A172 (cell line): ENCODE measurements around the gene IRF9. TPM values are rescaled to one million over a fixed set of nuclear protein-coding genes. Genes with fewer than 3 reads are reported as not detected.

ENCODE experiments used
- total RNA-seq: library from RNA; depleted of rRNA; stranded (reverse); fragments of >200 nt; shearing (Covaris generic); gene quantifications from 2 replicates; pipeline ENCODE4 v1.2.3, GENCODE V29; 2014; rRNA removed

IRF9 gene
- total RNA-seq, 1 experiment from 2014 or later = 20.8 TPM

Other genes with a start within 250 kb of the IRF9 start
- 29.5 and 32.3 TPM in 2 replicates for gene DHRS4, start 207.5 kb upstream of the IRF9 start, total RNA-seq
- 6.9 TPM in 2 replicates for gene DHRS4L2, start 172.3 kb upstream of the IRF9 start, total RNA-seq
- gene CARMIL3, start 109.3 kb upstream of the IRF9 start, total RNA-seq = 0.02 and 0.05 TPM in 2 replicates
- not detected in 2 replicates for gene CPNE6, start 89.7 kb upstream of the IRF9 start, total RNA-seq
- 2.0 and 4.4 TPM in 2 replicates for gene PCK2, start 67.0 kb upstream of the IRF9 start, total RNA-seq
- 32.4 and 63.4 TPM in 2 replicates for gene DCAF11, start 46.5 kb upstream of the IRF9 start, total RNA-seq
- gene NRL, start 46.3 kb upstream of the IRF9 start, total RNA-seq = 0.72 TPM in 1 of 2 replicates, not detected in the other
- not detected in 2 replicates for gene FITM1, start 30.6 kb upstream of the IRF9 start, total RNA-seq
- gene PSME1, start 25.1 kb upstream of the IRF9 start, total RNA-seq = 163 TPM in 2 replicates
- 11.3 and 15.2 TPM in 2 replicates for gene EMC9, start 19.7 kb upstream of the IRF9 start, total RNA-seq
- gene PSME2, start 14.7 kb upstream of the IRF9 start, total RNA-seq = 102 and 126 TPM in 2 replicates
- gene RNF31, start 13.8 kb upstream of the IRF9 start, total RNA-seq = 30.6 and 32.1 TPM in 2 replicates
- 0.91 TPM in 1 of 2 replicates, not detected in the other for gene REC8, start 10.8 kb downstream of the IRF9 start, total RNA-seq
- 49.5 and 53.2 TPM in 2 replicates for gene IPO4, start 27.6 kb downstream of the IRF9 start, total RNA-seq
- 45.3 and 50.8 TPM in 2 replicates for gene TM9SF1, start 34.2 kb downstream of the IRF9 start, total RNA-seq
- not detected in 2 replicates for gene TSSK4, start 44.4 kb downstream of the IRF9 start, total RNA-seq
- gene CHMP4A, start 52.2 kb downstream of the IRF9 start, total RNA-seq = 19.8 and 38.1 TPM in 2 replicates
- gene MDP1, start 54.8 kb downstream of the IRF9 start, total RNA-seq = 6.4 and 20.2 TPM in 2 replicates
- 201 and 286 TPM in 2 replicates for gene NEDD8, start 71.1 kb downstream of the IRF9 start, total RNA-seq
- 49.3 and 52.7 TPM in 2 replicates for gene GMPR2, start 71.7 kb downstream of the IRF9 start, total RNA-seq
- 36.1 and 44.5 TPM in 2 replicates for gene TINF2, start 81.4 kb downstream of the IRF9 start, total RNA-seq
- 0.64 and 3.3 TPM in 2 replicates for gene TGM1, start 101.9 kb downstream of the IRF9 start, total RNA-seq
- gene RABGGTA, start 110.3 kb downstream of the IRF9 start, total RNA-seq = 14.7 and 15.2 TPM in 2 replicates
- gene DHRS1, start 138.5 kb downstream of the IRF9 start, total RNA-seq = 15.1 and 27.8 TPM in 2 replicates
- gene NOP9, start 138.6 kb downstream of the IRF9 start, total RNA-seq = 7.8 and 9.6 TPM in 2 replicates
- gene CIDEB, start 146.7 kb downstream of the IRF9 start, total RNA-seq = not detected in 2 replicates
- gene LTB4R2, start 148.9 kb downstream of the IRF9 start, total RNA-seq = 4.7 and 5.9 TPM in 2 replicates
- gene LTB4R, start 150.2 kb downstream of the IRF9 start, total RNA-seq = 2.3 and 2.9 TPM in 2 replicates
- 0.05 TPM in 1 of 2 replicates, not detected in the other for gene ADCY4, start 173.8 kb downstream of the IRF9 start, total RNA-seq
- gene RIPK3, start 178.7 kb downstream of the IRF9 start, total RNA-seq = not detected in 2 replicates
- gene NFATC4, start 206.9 kb downstream of the IRF9 start, total RNA-seq = not detected in 2 replicates
- gene NYNRIN, start 237.7 kb downstream of the IRF9 start, total RNA-seq = 0.12 and 0.69 TPM in 2 replicates